Frontal cortex (tissue), 4 donors: ENCODE measurements around the gene ZNF862. TPM values are rescaled to one million over a fixed set of nuclear protein-coding genes. Genes with fewer than 3 reads are reported as not detected.

Experiments used
- DNase-seq, 2 donors: peaks; one replicate each; pipeline ENCODE4 v3.0.0; 2012; ENCODE audit warnings: low spot score in 2 of 2
- FAIRE-seq: peaks from 2 replicates; lab custom pipeline; 2012; peaks lifted over from hg19 to GRCh38; lab: Jason Lieb, UNC
- total RNA-seq: library from RNA; depleted of rRNA; stranded (reverse); fragments of >200 nt; gene quantifications from one replicate; pipeline ENCODE4 v1.2.3, GENCODE V29; 2014
- donor health status: control.
- donor health status: control.
- donor health status: control.

Gene ZNF862
- total RNA-seq, 1 donor from 2014 or later = 5.7 TPM

- no peak for DNase-seq
- no peak for FAIRE-seq
Observed at GRCh38 chr7:149837564-149838223, 481 bp upstream of the ZNF862 start.

DNA sequence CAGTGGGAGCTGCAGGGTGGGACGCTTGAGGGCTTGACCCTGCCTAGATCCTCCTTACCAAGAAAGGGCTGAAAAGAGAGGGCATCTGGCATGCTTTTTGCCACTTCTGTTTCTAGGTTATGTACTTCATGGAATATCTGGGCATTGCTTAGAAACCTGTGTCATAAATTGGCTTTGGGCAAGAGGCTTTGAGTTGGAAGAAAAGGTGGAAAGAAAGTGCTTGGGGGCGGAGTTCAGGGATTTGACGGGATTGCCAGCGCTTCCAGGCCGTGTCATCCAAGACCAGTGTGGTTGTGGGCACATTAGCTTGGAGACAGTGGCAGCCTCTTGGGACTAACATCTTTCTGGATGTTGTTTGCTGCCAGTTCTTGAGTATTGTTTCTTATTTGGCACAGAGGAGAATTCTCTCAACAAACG is 825 bp downstream of the ZNF862 start:
- DNase-seq (no peak), FAIRE-seq (no peak)

GRCh38 chr7:149839933-149840332 is 1.8 kb downstream of the ZNF862 start:
- DNase-seq (no peak), FAIRE-seq (peak; percentile 50)

DNA sequence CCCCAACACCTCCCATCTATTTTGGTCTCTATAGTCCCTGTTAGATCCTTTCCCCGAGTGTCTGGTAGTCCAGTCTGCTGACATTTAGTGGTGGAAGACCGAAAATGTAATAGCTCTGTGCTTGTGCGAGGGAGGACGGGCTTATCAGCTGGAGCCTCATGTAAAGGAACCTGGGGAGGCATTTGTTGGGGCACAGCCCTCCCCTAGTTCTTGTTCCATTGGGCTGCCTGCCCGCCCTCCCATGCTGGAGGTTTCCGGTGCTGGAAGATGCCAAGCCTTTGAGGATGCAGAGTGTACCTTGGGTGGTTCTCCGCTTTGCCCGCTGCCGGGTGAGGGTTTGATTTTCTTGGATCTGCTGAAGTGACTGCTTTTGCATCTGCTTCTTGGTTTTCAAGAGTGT is 5.4 kb downstream of the ZNF862 start:
- DNase-seq (no peak), FAIRE-seq (no peak)

GRCh38 chr7:149844445-149844844 is 6.3 kb downstream of the ZNF862 start:
- no peak for FAIRE-seq
- DNase-seq = no peak

GRCh38 chr7:149845257-149845980 is 7.2 kb downstream of the ZNF862 start:
- DNase-seq (no peak), FAIRE-seq (no peak)

DNA sequence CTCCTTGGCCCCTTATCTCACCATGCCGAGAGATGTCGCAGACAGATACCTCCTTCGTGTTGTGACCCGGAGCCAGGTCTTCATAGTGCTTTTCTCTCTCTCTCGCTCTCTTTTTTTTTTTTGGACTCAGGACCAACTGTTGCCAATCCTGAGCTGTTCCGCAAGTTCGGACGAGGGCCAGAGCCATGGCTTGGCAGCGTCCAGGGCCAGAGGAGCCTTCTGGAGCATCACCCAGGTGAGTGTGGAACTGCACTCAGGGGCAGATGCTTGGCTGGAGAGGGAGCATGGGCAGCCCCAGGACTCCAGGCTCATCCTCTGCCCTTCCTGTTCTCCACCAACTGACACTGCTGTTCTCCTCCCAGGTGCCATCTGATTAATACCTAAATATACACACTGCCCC is 7.8 kb downstream of the ZNF862 start:
- no peak for FAIRE-seq
- DNase-seq = no peak

GRCh38 chr7:149846436-149847046 is 8.4 kb downstream of the ZNF862 start:
- FAIRE-seq (no peak), DNase-seq (no peak)

DNA sequence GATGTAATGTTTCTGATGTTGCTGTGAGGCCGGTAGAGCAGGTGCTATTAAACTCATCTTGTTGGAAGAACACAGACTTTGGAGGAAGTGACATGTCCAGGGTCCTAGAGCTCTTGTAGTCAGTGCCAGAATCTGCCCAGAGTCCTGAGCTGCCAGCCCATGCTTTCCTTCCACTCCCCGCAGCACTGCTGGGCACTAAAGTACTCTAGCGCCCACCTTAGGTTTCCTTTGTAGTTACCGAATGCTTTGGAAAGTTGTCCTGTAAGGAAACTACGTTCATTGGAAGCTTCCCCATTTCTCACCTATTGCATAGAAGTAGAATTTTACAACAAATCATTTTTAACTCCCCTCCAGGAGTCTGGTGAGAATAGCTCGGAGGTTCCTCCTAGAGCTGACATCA is 11.0 kb downstream of the ZNF862 start:
- DNase-seq (no peak), FAIRE-seq (no peak)

GRCh38 chr7:149850007-149850594 is 11.9 kb downstream of the ZNF862 start:
- DNase-seq (no peak), FAIRE-seq (no peak)

DNA sequence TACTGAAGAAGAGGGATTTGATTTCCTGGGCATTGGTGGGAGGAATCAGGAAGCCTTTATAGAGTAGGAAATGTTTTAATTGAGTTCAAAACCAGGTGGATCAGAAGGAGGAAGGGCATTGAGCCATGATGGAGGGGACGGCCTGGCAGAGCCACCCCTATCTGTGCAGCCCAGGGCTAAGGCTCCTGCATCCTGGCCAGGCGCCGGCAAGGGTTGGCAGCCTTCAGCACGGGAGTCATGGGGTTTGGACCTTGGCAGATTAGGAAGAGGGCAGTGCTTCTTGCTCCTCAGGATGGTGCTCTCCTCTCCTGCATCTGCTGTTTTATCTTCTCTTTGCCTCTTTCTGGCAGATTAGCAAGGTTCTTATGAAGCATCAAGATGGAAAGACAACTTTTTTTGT is 12.5 kb downstream of the ZNF862 start:
- FAIRE-seq (no peak), DNase-seq (no peak)

GRCh38 chr7:149851449-149851848 is 13.3 kb downstream of the ZNF862 start:
- FAIRE-seq = no peak
- no peak for DNase-seq

- FAIRE-seq (no peak), DNase-seq (no peak)
Observed at GRCh38 chr7:149853157-149853556, 15.0 kb downstream of the ZNF862 start.

DNA sequence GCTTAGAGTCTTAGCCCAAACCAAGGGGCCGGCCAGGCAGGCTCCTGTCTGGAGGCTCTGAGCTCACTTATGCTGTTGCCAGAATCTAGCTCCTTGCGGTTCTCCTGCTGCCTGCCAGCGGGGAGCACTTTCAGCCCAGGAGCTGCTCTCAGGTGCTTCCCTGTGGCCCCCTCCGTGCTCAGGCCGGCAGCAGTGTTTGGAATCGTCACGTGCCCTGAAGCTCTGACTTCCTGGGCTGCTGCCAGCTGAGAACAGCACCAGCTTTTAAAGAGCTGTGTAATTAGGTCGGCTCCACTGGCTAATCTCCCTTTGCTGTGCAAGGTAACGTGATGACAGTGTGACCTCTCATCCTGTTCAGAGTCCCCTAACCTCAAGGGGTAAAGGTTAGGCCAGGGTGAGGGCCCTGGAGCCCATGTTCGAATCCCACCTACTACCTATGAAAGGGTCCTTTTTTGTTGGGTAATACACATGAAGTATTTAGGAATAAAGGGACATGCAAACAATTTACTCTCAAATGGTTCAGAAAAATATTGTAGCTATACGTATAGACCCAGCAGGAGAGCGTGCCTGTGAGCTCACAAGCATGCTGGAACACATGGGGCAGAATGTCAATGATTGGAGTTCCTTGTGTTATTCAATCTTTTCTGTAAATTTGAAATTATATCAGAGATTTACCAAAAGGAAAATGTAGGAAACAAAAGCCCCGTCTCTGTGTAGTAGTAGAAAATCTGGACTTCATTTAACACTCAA is 16.6 kb downstream of the ZNF862 start:
- FAIRE-seq (no peak), DNase-seq (peak in 1 of 2 donors; percentile 60)

GRCh38 chr7:149855361-149856305 is 17.5 kb downstream of the ZNF862 start:
- no peak for DNase-seq
- no peak for FAIRE-seq

GRCh38 chr7:149856583-149856982 is 18.4 kb downstream of the ZNF862 start:
- no peak for FAIRE-seq
- no peak for DNase-seq

DNA sequence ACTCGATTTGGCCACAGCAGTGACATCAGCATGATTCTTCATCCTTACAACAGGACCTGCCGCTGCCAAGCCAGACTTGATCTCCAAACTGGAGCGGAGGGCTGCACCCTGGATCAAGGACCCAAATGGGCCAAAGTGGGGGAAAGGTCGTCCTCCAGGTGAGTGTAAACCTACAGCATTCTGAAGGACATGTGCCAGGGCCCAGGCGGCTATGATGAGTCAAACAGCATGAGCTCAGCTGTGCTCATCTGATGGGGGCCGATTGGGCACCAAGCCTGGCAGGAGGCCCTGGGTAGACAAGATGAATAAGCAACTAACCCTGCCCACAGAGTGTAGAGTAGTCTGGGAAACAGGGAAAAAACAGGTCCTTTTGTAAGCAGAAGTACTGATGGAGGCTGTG is 21.2 kb downstream of the ZNF862 start:
- FAIRE-seq (no peak), DNase-seq (no peak)

DNA sequence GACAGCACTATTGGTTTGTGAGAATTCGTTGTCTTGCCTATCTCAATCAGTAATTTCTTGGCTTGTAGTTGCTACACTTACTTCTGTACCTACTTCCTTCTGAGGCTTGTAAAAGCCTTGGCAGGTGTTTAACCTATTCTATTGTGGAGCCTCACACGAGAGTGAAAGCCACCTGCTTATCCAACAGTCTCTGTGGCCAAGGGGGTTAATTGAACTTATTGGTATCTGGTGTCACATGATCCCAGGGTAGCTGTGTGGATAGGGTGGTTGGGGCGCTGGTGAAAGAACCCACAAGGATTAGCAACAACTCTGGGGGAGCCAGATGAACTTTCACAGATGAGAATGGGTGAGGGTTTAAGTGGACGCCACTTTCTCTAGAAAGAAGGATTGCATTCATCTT is 21.7 kb downstream of the ZNF862 start:
- FAIRE-seq = no peak
- DNase-seq = no peak
